ENCODE measurements around the gene LONRF2. TPM values are rescaled to one million over a fixed set of nuclear protein-coding genes. Genes with fewer than 3 reads are reported as not detected.

Gene LONRF2
- total RNA-seq, 1 experiment from 2014 or later: not detected

- no peak for TF ChIP-seq CTCF (IDR thresholded peaks at IDR 0.05; ENCODE audit: insufficient read depth in 1 of 2, low read depth in 1 of 2, low read length in 1 of 2, severe bottlenecking in 1 of 2, unreplicated experiment in 1 of 2)
- Histone ChIP-seq H3K9me3 (no peaks in the 10 kb centered on the region), H3K36me3 (ENCODE audit: control insufficient read depth, insufficient read depth, low read length) (no peaks in the 10 kb centered on the region), H3K4me1 (no peaks in the 10 kb centered on the region), H3K27me3 (replicated peaks; ENCODE audit: control insufficient read depth, insufficient read depth, low read length) (no peaks in the 10 kb centered on the region), H3K4me3 (ENCODE audit: low read depth, low read length) (no peak overlapping the region)
- intact Hi-C loops (cut with micrococcal nuclease; ENCODE audit: unreplicated experiment): no loop called here
- ChIA-PET POLR2A (no interaction called here), CTCF (no interaction called here)
- Mint-ChIP-seq H3K4me1 (ENCODE audit: low read depth, unreplicated experiment) (no peaks in the 10 kb centered on the region), H3K27ac (ENCODE audit: unreplicated experiment) (no peak overlapping the region), H3K36me3 (ENCODE audit: insufficient read depth, unreplicated experiment) (no peaks in the 10 kb centered on the region), H3K4me3 (ENCODE audit: unreplicated experiment) (no peak overlapping the region), H3K9me3 (ENCODE audit: unreplicated experiment) (no peaks in the 10 kb centered on the region), H3K27me3 (ENCODE audit: insufficient read depth, unreplicated experiment) (peaks cover 3% of the 10 kb centered on the region)
- DNase-seq: no peak
- no TSS peak for BruUV-seq (replicated peaks)
Measured at GRCh38 chr2:100256849-100257248, 65.5 kb downstream of the LONRF2 start.

- Mint-ChIP-seq H3K4me1 (ENCODE audit: low read depth, unreplicated experiment) (no peaks in the 10 kb centered on the region), H3K4me3 (ENCODE audit: unreplicated experiment) (no peak overlapping the region), H3K27me3 (ENCODE audit: insufficient read depth, unreplicated experiment) (peaks cover 3% of the 10 kb centered on the region), H3K9me3 (ENCODE audit: unreplicated experiment) (no peaks in the 10 kb centered on the region), H3K36me3 (ENCODE audit: insufficient read depth, unreplicated experiment) (no peaks in the 10 kb centered on the region), H3K27ac (ENCODE audit: unreplicated experiment) (no peak overlapping the region)
- Histone ChIP-seq H3K4me3 (ENCODE audit: low read depth, low read length) (no peak overlapping the region), H3K4me1 (no peaks in the 10 kb centered on the region), H3K27me3 (replicated peaks; ENCODE audit: control insufficient read depth, insufficient read depth, low read length) (no peaks in the 10 kb centered on the region), H3K9me3 (no peaks in the 10 kb centered on the region), H3K36me3 (ENCODE audit: control insufficient read depth, insufficient read depth, low read length) (no peaks in the 10 kb centered on the region)
- ChIA-PET POLR2A (no interaction called here), CTCF (no interaction called here)
- peak in 1 of 2 experiments; percentile 20 for DNase-seq
- TF ChIP-seq CTCF (IDR thresholded peaks at IDR 0.05; ENCODE audit: insufficient read depth in 1 of 2, low read depth in 1 of 2, low read length in 1 of 2, severe bottlenecking in 1 of 2, unreplicated experiment in 1 of 2): no peak
- BruUV-seq (replicated peaks): no TSS peak
- intact Hi-C loops (cut with micrococcal nuclease; ENCODE audit: unreplicated experiment): no loop called here
Measured at GRCh38 chr2:100256416-100256815, 65.9 kb downstream of the LONRF2 start.

- ChIA-PET POLR2A (no interaction called here), CTCF (no interaction called here)
- H3K27ac Mint-ChIP-seq (ENCODE audit: unreplicated experiment): no peak overlapping the region
- no TSS peak for BruUV-seq (replicated peaks)
- H3K36me3 Mint-ChIP-seq (ENCODE audit: insufficient read depth, unreplicated experiment): no peaks in the 10 kb centered on the region
- Histone ChIP-seq H3K27me3 (replicated peaks; ENCODE audit: control insufficient read depth, insufficient read depth, low read length) (no peaks in the 10 kb centered on the region), H3K9me3 (no peaks in the 10 kb centered on the region), H3K36me3 (ENCODE audit: control insufficient read depth, insufficient read depth, low read length) (no peaks in the 10 kb centered on the region), H3K4me1 (no peaks in the 10 kb centered on the region), H3K4me3 (ENCODE audit: low read depth, low read length) (no peak overlapping the region)
- TF ChIP-seq CTCF (IDR thresholded peaks at IDR 0.05; ENCODE audit: insufficient read depth in 1 of 2, low read depth in 1 of 2, low read length in 1 of 2, severe bottlenecking in 1 of 2, unreplicated experiment in 1 of 2): no peak
- no peaks in the 10 kb centered on the region for H3K9me3 Mint-ChIP-seq (ENCODE audit: unreplicated experiment)
- peaks cover 3% of the 10 kb centered on the region for H3K27me3 Mint-ChIP-seq (ENCODE audit: insufficient read depth, unreplicated experiment)
- no peak overlapping the region for H3K4me3 Mint-ChIP-seq (ENCODE audit: unreplicated experiment)
- H3K4me1 Mint-ChIP-seq (ENCODE audit: low read depth, unreplicated experiment): no peaks in the 10 kb centered on the region
- no peak for DNase-seq
- intact Hi-C loops (cut with micrococcal nuclease; ENCODE audit: unreplicated experiment): no loop called here
Measured at GRCh38 chr2:100254646-100255210, 67.6 kb downstream of the LONRF2 start.
